ENCODE data around the gene MRPL50.

MRPL50 gene

GRCh38 chr9:101381833-101382342, 16.5 kb downstream of the MRPL50 start:
- Histone ChIP-seq H3K9me3 (ENCODE audit: severe bottlenecking) (peaks cover 4% of the 10 kb centered on the region), H3K4me3 (ENCODE audit: low read depth, low read length) (no peak overlapping the region), H3K36me3 (no peaks in the 10 kb centered on the region), H3K27ac (no peak overlapping the region), H3K27me3 (ENCODE audit: insufficient read depth, low read depth, severe bottlenecking) (no peaks in the 10 kb centered on the region)
- no peak for TF ChIP-seq CTCF (IDR thresholded peaks at IDR 0.05; ENCODE audit: low read depth, low read length)
- DNase-seq = no peak

GRCh38 chr9:101381118-101381517, 17.3 kb downstream of the MRPL50 start:
- Histone ChIP-seq H3K27ac (no peak overlapping the region), H3K36me3 (no peaks in the 10 kb centered on the region), H3K9me3 (ENCODE audit: severe bottlenecking) (peaks cover 4% of the 10 kb centered on the region), H3K4me3 (ENCODE audit: low read depth, low read length) (no peak overlapping the region), H3K27me3 (ENCODE audit: insufficient read depth, low read depth, severe bottlenecking) (no peaks in the 10 kb centered on the region)
- DNase-seq = no peak
- TF ChIP-seq CTCF (IDR thresholded peaks at IDR 0.05; ENCODE audit: low read depth, low read length) = no peak

GRCh38 chr9:101380295-101380694, 18.1 kb downstream of the MRPL50 start:
- Histone ChIP-seq H3K4me3 (ENCODE audit: low read depth, low read length) (no peak overlapping the region), H3K36me3 (no peaks in the 10 kb centered on the region), H3K27me3 (ENCODE audit: insufficient read depth, low read depth, severe bottlenecking) (no peaks in the 10 kb centered on the region), H3K27ac (no peak overlapping the region), H3K9me3 (ENCODE audit: severe bottlenecking) (peaks cover 1% of the 10 kb centered on the region)
- TF ChIP-seq CTCF (IDR thresholded peaks at IDR 0.05; ENCODE audit: low read depth, low read length) = no peak
- no peak for DNase-seq

GRCh38 chr9:101376111-101376848, 22.1 kb downstream of the MRPL50 start:
- Histone ChIP-seq H3K27me3 (ENCODE audit: insufficient read depth, low read depth, severe bottlenecking) (no peaks in the 10 kb centered on the region), H3K27ac (no peak overlapping the region)

GRCh38 chr9:101375546-101375945, 22.9 kb downstream of the MRPL50 start:
- no peaks in the 10 kb centered on the region for H3K9me3 ChIP-seq (ENCODE audit: severe bottlenecking)
- no peak for TF ChIP-seq CTCF (IDR thresholded peaks at IDR 0.05; ENCODE audit: low read depth, low read length)
- no peak overlapping the region for H3K4me3 ChIP-seq (ENCODE audit: low read depth, low read length)
- H3K36me3 ChIP-seq = no peaks in the 10 kb centered on the region
- no peaks in the 10 kb centered on the region for H3K27me3 ChIP-seq (ENCODE audit: insufficient read depth, low read depth, severe bottlenecking)
- no peak overlapping the region for H3K27ac ChIP-seq
- no peak for DNase-seq

More at GRCh38 chr9:101376111-101376848, 22.1 kb downstream of the MRPL50 start:
- Histone ChIP-seq H3K9me3 (ENCODE audit: severe bottlenecking) (no peaks in the 10 kb centered on the region), H3K36me3 (no peaks in the 10 kb centered on the region), H3K4me3 (ENCODE audit: low read depth, low read length) (no peak overlapping the region)
- no peak for DNase-seq
- TF ChIP-seq CTCF (IDR thresholded peaks at IDR 0.05; ENCODE audit: low read depth, low read length) = no peak

Data from WERI-Rb-1 (cell line).